GM19023 (cell line): Measurements from ENCODE around the gene NFE2L3.
"Not testable (repeated sequence)": the region's sequence is repeated elsewhere in the genome, so short reads cannot be mapped to it uniquely, and the experiment has no call there.

Experiments used
- ATAC-seq: cut with Tn5 transposase; IDR thresholded peaks from one replicate; pipeline ENCODE4 v1.9.1; 2021; ENCODE audit warnings: mild to moderate bottlenecking, moderate library complexity; ENCODE audit not compliant: unreplicated experiment

The NFE2L3 gene

GRCh38 chr7:26145238-26145637, 6.8 kb upstream of the NFE2L3 start:
- ATAC-seq = no peak

- ATAC-seq = no peak
These were observed 5.0 kb upstream of the NFE2L3 start for GRCh38 chr7:26147030-26147429.

GRCh38 chr7:26147646-26148306, 4.2 kb upstream of the NFE2L3 start:
- not testable (repeated sequence) for ATAC-seq

GRCh38 chr7:26148307-26148700, 3.7 kb upstream of the NFE2L3 start:
- not testable (repeated sequence) for ATAC-seq

GRCh38 chr7:26149391-26149977, 2.5 kb upstream of the NFE2L3 start:
- no peak for ATAC-seq

GRCh38 chr7:26151096-26151495, 902 bp upstream of the NFE2L3 start:
- ATAC-seq = no peak

- ATAC-seq = no peak
These were observed 397 bp upstream of the NFE2L3 start for GRCh38 chr7:26151650-26151952.

GRCh38 chr7:26152782-26153240, 813 bp downstream of the NFE2L3 start:
- ATAC-seq = peak; percentile 30

- ATAC-seq = no peak
These were observed 1.3 kb downstream of the NFE2L3 start for GRCh38 chr7:26153241-26153822.

GRCh38 chr7:26153823-26154783, 2.1 kb downstream of the NFE2L3 start:
- no peak for ATAC-seq

- ATAC-seq = no peak
These were observed 3.8 kb downstream of the NFE2L3 start for GRCh38 chr7:26155531-26156375.

GRCh38 chr7:26156451-26157420, 4.7 kb downstream of the NFE2L3 start:
- no peak for ATAC-seq

- ATAC-seq = no peak
These were observed 5.6 kb downstream of the NFE2L3 start for GRCh38 chr7:26157520-26158105.

- ATAC-seq = no peak
These were observed 7.2 kb downstream of the NFE2L3 start for GRCh38 chr7:26159243-26159642.

- no peak for ATAC-seq
These were observed 8.9 kb downstream of the NFE2L3 start for GRCh38 chr7:26160896-26161295.

- no peak for ATAC-seq
These were observed 10.4 kb downstream of the NFE2L3 start for GRCh38 chr7:26162431-26162830.

GRCh38 chr7:26163804-26164203, 11.8 kb downstream of the NFE2L3 start:
- not testable (repeated sequence) for ATAC-seq

GRCh38 chr7:26165950-26166683, 14.1 kb downstream of the NFE2L3 start:
- no peak for ATAC-seq
